Stimulated activated CD8-positive, alpha-beta memory T cell treated with anti-CD3 and anti-CD28 coated beads, Interleukin-4, amount 100 ng/mL, for 4 hours (primary cell): ENCODE data around the gene LMOD2.

Experiments
- DNase-seq, 2 donors: peaks; one replicate each; pipeline ENCODE4 v3.0.0-alpha.2; 2020; ENCODE audit warnings: low read depth in 2 of 2, low spot score in 1 of 2

Gene LMOD2

GRCh38 chr7:123639631-123640030 lies 16.0 kb upstream of the LMOD2 start:
- no peak for DNase-seq

GRCh38 chr7:123640583-123640982 lies 15.1 kb upstream of the LMOD2 start:
- DNase-seq: no peak

GRCh38 chr7:123641901-123642300 lies 13.8 kb upstream of the LMOD2 start:
- no peak for DNase-seq

GRCh38 chr7:123643495-123644441 lies 11.9 kb upstream of the LMOD2 start:
- no peak for DNase-seq

GRCh38 chr7:123645516-123645915 lies 10.2 kb upstream of the LMOD2 start:
- no peak for DNase-seq

- DNase-seq: no peak
Measured at GRCh38 chr7:123647106-123647730, 8.4 kb upstream of the LMOD2 start.

- no peak for DNase-seq
Measured at GRCh38 chr7:123649964-123650363, 5.7 kb upstream of the LMOD2 start.

GRCh38 chr7:123650595-123650994 lies 5.1 kb upstream of the LMOD2 start:
- no peak for DNase-seq

GRCh38 chr7:123652406-123652805 lies 3.3 kb upstream of the LMOD2 start:
- DNase-seq: no peak

GRCh38 chr7:123653162-123653561 lies 2.5 kb upstream of the LMOD2 start:
- no peak for DNase-seq

- no peak for DNase-seq
Measured at GRCh38 chr7:123656544-123657303, 1.1 kb downstream of the LMOD2 start.

- no peak for DNase-seq
Measured at GRCh38 chr7:123657304-123657685, 1.6 kb downstream of the LMOD2 start.

GRCh38 chr7:123658023-123658422 lies 2.4 kb downstream of the LMOD2 start:
- DNase-seq: no peak

GRCh38 chr7:123660514-123661354 lies 5.1 kb downstream of the LMOD2 start:
- DNase-seq: no peak

- no peak for DNase-seq
Measured at GRCh38 chr7:123661765-123662164, 6.1 kb downstream of the LMOD2 start.

GRCh38 chr7:123662293-123662692 lies 6.6 kb downstream of the LMOD2 start:
- no peak for DNase-seq

GRCh38 chr7:123662755-123663154 lies 7.1 kb downstream of the LMOD2 start:
- DNase-seq: no peak

- no peak for DNase-seq
Measured at GRCh38 chr7:123663200-123663599, 7.5 kb downstream of the LMOD2 start.

- no peak for DNase-seq
Measured at GRCh38 chr7:123665157-123665556, 9.5 kb downstream of the LMOD2 start.

- no peak for DNase-seq
Measured at GRCh38 chr7:123665896-123666295, 10.2 kb downstream of the LMOD2 start.

- no peak for DNase-seq
Measured at GRCh38 chr7:123666492-123666891, 10.8 kb downstream of the LMOD2 start.
